Activated naive CD8-positive, alpha-beta T cell treated with anti-CD3 and anti-CD28 coated beads, Interleukin-2, amount 10 ng/mL, durations not matched to agents 7 days and 5 days (primary cell): ENCODE data around the gene TIAM2. TPM values are rescaled to one million over a fixed set of nuclear protein-coding genes. Genes with fewer than 3 reads are reported as not detected.

ENCODE experiments used
- ATAC-seq: fragments of 150-1000 bp; cut with Tn5 transposase; one replicate; pipeline ENCODE4 v1.10.0; 2021; ENCODE audit warnings: low read depth, moderate library complexity
- POLR2A ChIA-PET: fragments of 350-600 bp; sonication (Branson Sonifier 250); formaldehyde crosslinking; loops from one replicate; lab custom pipeline; 2021; ENCODE audit warnings: antibody characterized with exemption; lab: Charles Lee
- DNase-seq: peaks from one replicate; pipeline ENCODE4 v3.0.0; 2021
- H3K27ac Mint-ChIP-seq: one replicate; pipeline ENCODE4 v1.8.0; 2022; ENCODE audit warnings: mild to moderate bottlenecking, mixed read lengths
- H3K27me3 Mint-ChIP-seq: one replicate; pipeline ENCODE4 v1.8.0; 2022; ENCODE audit warnings: mild to moderate bottlenecking, moderate library complexity, mixed read lengths
- H3K36me3 Mint-ChIP-seq: one replicate; pipeline ENCODE4 v1.8.0; 2021; ENCODE audit warnings: mild to moderate bottlenecking, mixed read lengths
- H3K4me1 Mint-ChIP-seq: one replicate; pipeline ENCODE4 v1.8.0; 2021; ENCODE audit warnings: mixed read lengths
- H3K4me3 Mint-ChIP-seq: one replicate; pipeline ENCODE4 v1.8.0; 2022; ENCODE audit warnings: mild to moderate bottlenecking, moderate library complexity, mixed read lengths
- H3K9me3 Mint-ChIP-seq: one replicate; pipeline ENCODE4 v1.8.0; 2021; ENCODE audit warnings: mixed read lengths
- total RNA-seq, 2 experiments: library from RNA; stranded (reverse); gene quantifications; one replicate each; pipeline ENCODE4 v1.2.3, GENCODE V29; 2021

Gene TIAM2
- total RNA-seq, 2 experiments from 2014 or later = 4.8 to 5.2 TPM

- Mint-ChIP-seq H3K4me3 (no peak overlapping the region), H3K9me3 (no peaks in the 10 kb centered on the region), H3K4me1 (peaks cover 3% of the 10 kb centered on the region), H3K27me3 (no peaks in the 10 kb centered on the region), H3K27ac (no peak overlapping the region), H3K36me3 (peaks cover 34% of the 10 kb centered on the region)
- POLR2A ChIA-PET = no interaction called here
- no peak for DNase-seq
- ATAC-seq = no peak
Measured at GRCh38 chr6:155292711-155293110, 297.6 kb downstream of the TIAM2 start.

- no peaks in the 10 kb centered on the region for H3K9me3 Mint-ChIP-seq
- DNase-seq (no peak), ATAC-seq (no peak)
- POLR2A ChIA-PET = no interaction called here
- peaks cover 22% of the 10 kb centered on the region for H3K36me3 Mint-ChIP-seq
- no peak overlapping the region for H3K27ac Mint-ChIP-seq
- H3K4me1 Mint-ChIP-seq = peaks cover 3% of the 10 kb centered on the region
- no peaks in the 10 kb centered on the region for H3K27me3 Mint-ChIP-seq
- H3K4me3 Mint-ChIP-seq = no peak overlapping the region
Measured at GRCh38 chr6:155297669-155298068, 302.6 kb downstream of the TIAM2 start.

- Mint-ChIP-seq H3K4me1 (peaks cover 6% of the 10 kb centered on the region), H3K27me3 (no peaks in the 10 kb centered on the region), H3K9me3 (no peaks in the 10 kb centered on the region), H3K4me3 (no peak overlapping the region), H3K36me3 (peaks cover 31% of the 10 kb centered on the region), H3K27ac (no peak overlapping the region)
- DNase-seq = no peak
- POLR2A ChIA-PET = no interaction called here
- ATAC-seq = no peak
Measured at GRCh38 chr6:155301867-155302266, 306.8 kb downstream of the TIAM2 start.

GRCh38 chr6:155303361-155303870 is 308.3 kb downstream of the TIAM2 start:
- ATAC-seq = no peak
- no peak overlapping the region for H3K27ac Mint-ChIP-seq
- H3K36me3 Mint-ChIP-seq = peaks cover 32% of the 10 kb centered on the region

GRCh38 chr6:155306958-155307357 is 311.8 kb downstream of the TIAM2 start:
- DNase-seq (no peak), ATAC-seq (peak; percentile 45)
- Mint-ChIP-seq H3K4me1 (peaks cover 18% of the 10 kb centered on the region), H3K27me3 (no peaks in the 10 kb centered on the region), H3K27ac (no peak overlapping the region), H3K4me3 (no peak overlapping the region), H3K36me3 (peaks cover 40% of the 10 kb centered on the region), H3K9me3 (no peaks in the 10 kb centered on the region)
- POLR2A ChIA-PET = interaction anchor here (0.7 kb wide), 1 partner anchor 227 kb away, joined by 3 read pairs; no protein-coding TSS in a partner anchor

More at GRCh38 chr6:155303361-155303870, 308.3 kb downstream of the TIAM2 start:
- Mint-ChIP-seq H3K9me3 (no peaks in the 10 kb centered on the region), H3K27me3 (no peaks in the 10 kb centered on the region), H3K4me3 (no peak overlapping the region), H3K4me1 (peaks cover 3% of the 10 kb centered on the region)
- POLR2A ChIA-PET = no interaction called here
- DNase-seq = no peak
